HFF-Myc (cell line): ENCODE results near the gene PRSS12.
A peak's percentile ranks its signal among the peaks of the same experiment; 100 is the strongest.
"Not testable (repeated sequence)": the region's sequence is repeated elsewhere in the genome, so short reads cannot be mapped to it uniquely, and the experiment has no call there.

Experiments used
- DNase-seq: peaks from one replicate; pipeline ENCODE4 v3.0.0-alpha.2; 2011; ENCODE audit warnings: low read depth; ENCODE audit errors: extremely low read depth
- H3K4me3 ChIP-seq: replicated peaks from 2 replicates; pipeline ENCODE4 v1.5.1; 2011; ENCODE audit warnings: low read depth, mild to moderate bottlenecking, control low read depth, low read length
- CTCF ChIP-seq: IDR thresholded peaks from 2 replicates; pipeline ENCODE4 v1.5.1; 2012; ENCODE audit warnings: mild to moderate bottlenecking, low read depth, low read length, control low read depth; ENCODE audit errors: missing control alignments

The PRSS12 gene

GRCh38 chr4:118352843-118353533 lies at the start of gene PRSS12:
Gene PRSS12 (minus strand): TSS chr4:118353003. CDS start chr4:118352720, 283 bp downstream.
- TF ChIP-seq CTCF, result peak; percentile 81
- DNase-seq, result peak; percentile 51
- peak within 1 kb of the TSS; percentile 67 for H3K4me3 ChIP-seq

DNA sequence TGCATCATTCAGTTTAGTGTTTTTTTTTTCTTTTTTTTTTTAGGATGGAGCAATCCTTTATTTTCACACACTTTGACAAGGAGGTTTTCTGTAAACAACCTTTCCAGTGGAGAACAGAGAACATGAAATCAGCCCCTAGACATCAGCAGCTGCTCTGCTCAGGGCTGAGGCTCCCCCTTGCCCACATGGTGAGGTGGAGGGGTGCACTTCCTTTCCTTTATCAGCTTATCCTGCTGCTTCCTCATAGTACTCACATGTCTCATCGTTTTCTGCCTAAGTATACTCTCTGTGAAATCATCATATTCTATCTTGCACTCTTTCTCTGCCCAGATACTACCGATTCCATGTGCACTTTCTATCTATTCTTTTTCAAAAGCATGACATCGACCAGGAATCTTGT lies 47.6 kb upstream of the PRSS12 start:
- no peak for DNase-seq
- no peak overlapping the region for H3K4me3 ChIP-seq
- TF ChIP-seq CTCF, result no peak

DNA sequence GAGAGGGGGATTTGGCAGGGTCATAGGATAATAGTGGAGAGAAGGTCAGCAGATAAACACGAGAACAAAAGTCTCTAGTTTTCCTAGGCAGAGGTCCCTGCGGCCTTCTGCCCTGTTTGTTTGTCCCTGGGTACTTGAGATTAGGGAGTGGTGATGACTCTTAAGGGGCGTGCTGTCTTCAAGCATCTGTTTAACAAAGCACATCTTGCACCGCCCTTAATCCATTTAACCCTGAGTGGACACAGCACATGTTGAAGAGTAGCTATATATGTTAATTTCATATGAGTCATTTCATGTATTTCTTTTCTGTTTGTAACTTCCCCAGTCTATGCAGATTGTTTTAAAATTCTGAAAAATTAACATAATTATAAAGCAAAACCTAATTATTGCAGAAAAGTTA lies 47.1 kb upstream of the PRSS12 start:
- not testable (repeated sequence) for H3K4me3 ChIP-seq, DNase-seq

GRCh38 chr4:118398226-118399090 lies 45.7 kb upstream of the PRSS12 start:
- no peak overlapping the region for H3K4me3 ChIP-seq
- no peak for TF ChIP-seq CTCF
- no peak for DNase-seq

- DNase-seq, result no peak
- no peak for TF ChIP-seq CTCF
- no peak overlapping the region for H3K4me3 ChIP-seq
Observed at GRCh38 chr4:118397623-118397979, 44.8 kb upstream of the PRSS12 start.

DNA sequence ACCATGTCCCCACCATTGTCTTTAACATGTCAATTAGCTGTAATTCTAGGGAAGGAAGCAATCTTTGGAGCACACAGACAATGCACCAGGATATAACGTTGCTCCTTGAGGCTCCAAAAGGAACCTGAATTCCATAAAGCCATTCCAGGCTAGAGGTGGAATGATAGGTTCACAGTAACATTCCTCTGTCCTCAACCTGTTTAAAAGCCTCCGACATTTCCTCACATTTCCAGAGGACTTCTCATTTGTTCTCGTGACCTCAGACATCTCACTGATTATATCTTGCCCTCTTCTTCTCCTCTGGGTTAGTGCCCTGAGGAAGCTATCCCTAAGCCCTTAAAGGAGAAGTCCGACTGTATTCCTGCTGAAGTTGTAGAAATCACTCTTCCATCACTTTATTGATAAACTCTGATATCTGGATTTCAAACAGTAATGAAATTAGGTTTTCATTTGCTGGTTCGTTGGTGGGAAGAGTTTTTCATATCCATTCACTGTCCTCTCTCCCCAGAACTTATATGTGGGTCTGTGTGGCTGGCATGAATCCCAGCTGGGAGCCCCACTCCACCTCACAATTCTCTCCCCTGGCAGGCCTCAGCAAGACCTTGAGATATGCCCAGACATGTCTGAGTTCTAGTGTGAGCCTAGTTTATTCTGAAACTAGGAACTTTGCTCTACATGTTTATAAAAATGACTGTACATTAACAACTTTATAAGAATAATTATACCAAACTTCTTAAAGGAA lies 44.2 kb upstream of the PRSS12 start:
- no peak for DNase-seq
- no peak overlapping the region for H3K4me3 ChIP-seq
- TF ChIP-seq CTCF, result no peak
